H9 (cell line): ENCODE measurements around the gene KIF5A. TPM values are rescaled to one million over a fixed set of nuclear protein-coding genes. Genes with fewer than 3 reads are reported as not detected.
"Not testable (repeated sequence)": the region's sequence is repeated elsewhere in the genome, so short reads cannot be mapped to it uniquely, and the experiment has no call there.

ENCODE experiments used
- DNase-seq: peaks from one replicate; pipeline ENCODE4 v3.0.0-alpha.2; 2017
- H2AFZ ChIP-seq: one replicate; pipeline ENCODE4 v1.6.1; 2013; ENCODE audit warnings: mild to moderate bottlenecking, low read length, control low read depth, moderate library complexity
- H2AK5ac ChIP-seq: 2 replicates; pipeline ENCODE4 v1.6.1; 2013; ENCODE audit warnings: low read length, control low read depth, mixed read lengths; ENCODE audit not compliant: insufficient read length
- H2BK120ac ChIP-seq: one replicate; pipeline ENCODE4 v1.6.1; 2013; ENCODE audit warnings: low read depth, mild to moderate bottlenecking, low read length, control low read depth, inconsistent platforms; ENCODE audit not compliant: poor library complexity, severe bottlenecking
- H2BK12ac ChIP-seq: 2 replicates; pipeline ENCODE4 v1.6.1; 2013; ENCODE audit warnings: low read length, control low read depth, mixed read lengths, low read depth; ENCODE audit not compliant: insufficient read length
- H2BK15ac ChIP-seq: 2 replicates; pipeline ENCODE4 v1.6.1; 2013; ENCODE audit warnings: low read depth, low read length, control low read depth
- H2BK20ac ChIP-seq: one replicate; pipeline ENCODE4 v1.6.1; 2013; ENCODE audit warnings: low read depth, mild to moderate bottlenecking, low read length, control low read depth, inconsistent platforms; ENCODE audit not compliant: poor library complexity, severe bottlenecking
- H2BK5ac ChIP-seq: 2 replicates; pipeline ENCODE4 v1.6.1; 2013; ENCODE audit warnings: low read length, control low read depth, mixed read lengths; ENCODE audit not compliant: insufficient read length
- H3K14ac ChIP-seq: 2 replicates; pipeline ENCODE4 v1.6.1; 2013; ENCODE audit warnings: low read length, control low read depth; ENCODE audit not compliant: insufficient read depth
- H3K18ac ChIP-seq: 2 replicates; pipeline ENCODE4 v1.6.1; 2013; ENCODE audit warnings: low read depth, mild to moderate bottlenecking, mixed read lengths, low read length, control low read depth; ENCODE audit not compliant: insufficient read length
- H3K23ac ChIP-seq: 2 replicates; pipeline ENCODE4 v1.6.1; 2013; ENCODE audit warnings: low read length, control low read depth, mixed read lengths, low read depth; ENCODE audit not compliant: insufficient read length
- H3K23me2 ChIP-seq: 2 replicates; pipeline ENCODE4 v1.6.1; 2013; ENCODE audit warnings: low read depth, mild to moderate bottlenecking, mixed read lengths, low read length, control low read depth; ENCODE audit not compliant: insufficient read length, poor library complexity, severe bottlenecking
- H3K27ac ChIP-seq: 2 replicates; pipeline ENCODE4 v1.5.1; 2013; ENCODE audit warnings: low read length, control low read depth, mixed read lengths, low read depth; ENCODE audit not compliant: insufficient read length
- H3K27me3 ChIP-seq: 2 replicates; pipeline ENCODE4 v1.6.1; 2013; ENCODE audit warnings: low read length, control low read depth, inconsistent platforms; ENCODE audit not compliant: insufficient read depth
- H3K4ac ChIP-seq: 2 replicates; pipeline ENCODE4 v1.6.1; 2013; ENCODE audit warnings: low read depth, mild to moderate bottlenecking, control low read depth, inconsistent platforms, low read length, moderate library complexity
- H3K4me1 ChIP-seq: 2 replicates; pipeline ENCODE4 v1.6.1; 2013; ENCODE audit warnings: low read length, control low read depth, inconsistent platforms; ENCODE audit not compliant: insufficient read depth
- H3K4me2 ChIP-seq: 2 replicates; pipeline ENCODE4 v1.6.1; 2013; ENCODE audit warnings: low read length, control low read depth, mixed read lengths; ENCODE audit not compliant: insufficient read length, insufficient read depth
- H3K56ac ChIP-seq: 2 replicates; pipeline ENCODE4 v1.6.1; 2013; ENCODE audit warnings: low read depth, mild to moderate bottlenecking, mixed read lengths, low read length, control low read depth; ENCODE audit not compliant: insufficient read length
- H3K79me1 ChIP-seq: 2 replicates; pipeline ENCODE4 v1.6.1; 2013; ENCODE audit warnings: low read depth, mild to moderate bottlenecking, moderate library complexity, low read length, control low read depth, inconsistent platforms; ENCODE audit not compliant: insufficient read depth, poor library complexity, severe bottlenecking
- H3K79me2 ChIP-seq: 2 replicates; pipeline ENCODE4 v1.6.1; 2013; ENCODE audit warnings: low read length, control low read depth, inconsistent platforms; ENCODE audit not compliant: insufficient read depth
- H3K9ac ChIP-seq: 2 replicates; pipeline ENCODE4 v1.6.1; 2013; ENCODE audit warnings: low read length, control low read depth, mixed read lengths; ENCODE audit not compliant: insufficient read length; ENCODE audit errors: extremely low read depth
- H3K9me3 ChIP-seq: one replicate; pipeline ENCODE4 v1.6.1; 2013; ENCODE audit warnings: low read depth, low read length, inconsistent platforms; ENCODE audit not compliant: control insufficient read depth
- H3T11ph ChIP-seq: one replicate; pipeline ENCODE4 v1.6.1; 2013; ENCODE audit warnings: mild to moderate bottlenecking, low read length, control low read depth, inconsistent platforms
- H4K20me1 ChIP-seq: one replicate; pipeline ENCODE4 v1.6.1; 2013; ENCODE audit not compliant: control insufficient read depth, insufficient read length, insufficient read depth
- H4K5ac ChIP-seq: 2 replicates; pipeline ENCODE4 v1.6.1; 2013; ENCODE audit warnings: low read depth, mild to moderate bottlenecking, mixed read lengths, low read length, control low read depth; ENCODE audit not compliant: insufficient read length
- H4K8ac ChIP-seq: replicated peaks from 2 replicates; pipeline ENCODE4 v1.6.1; 2013; ENCODE audit warnings: low read length, control low read depth, mixed read lengths, low read depth; ENCODE audit not compliant: insufficient read length
- H4K91ac ChIP-seq: 2 replicates; pipeline ENCODE4 v1.6.1; 2013; ENCODE audit warnings: low read depth, mild to moderate bottlenecking, moderate library complexity, mixed read lengths, low read length, control low read depth; ENCODE audit not compliant: insufficient read length
- H3K27ac Mint-ChIP-seq, 3 experiments: 2 replicates in 2 of 3; 3 replicates in 1 of 3; pipeline ENCODE4 v1.8.0; 2020 to 2021; ENCODE audit warnings: mixed read lengths in 3 of 3, mild to moderate bottlenecking in 1 of 3, moderate library complexity in 1 of 3
- H3K27me3 Mint-ChIP-seq: 2 replicates; pipeline ENCODE4 v1.8.0; 2021; ENCODE audit warnings: low read depth, mild to moderate bottlenecking, moderate library complexity, mixed read lengths
- H3K36me3 Mint-ChIP-seq, 3 experiments: 2 replicates in 2 of 3; 3 replicates in 1 of 3; pipeline ENCODE4 v1.8.0; 2020 to 2021; ENCODE audit warnings: low read depth in 3 of 3, mixed read lengths in 3 of 3; ENCODE audit not compliant: insufficient read depth in 1 of 3
- H3K4me1 Mint-ChIP-seq, 2 experiments: 2 replicates each; pipeline ENCODE4 v1.8.0; 2020; ENCODE audit warnings: mixed read lengths in 2 of 2
- H3K4me3 Mint-ChIP-seq, 2 experiments: 2 replicates in 1 of 2; 3 replicates in 1 of 2; pipeline ENCODE4 v1.8.0; 2020 to 2021; ENCODE audit warnings: mild to moderate bottlenecking in 2 of 2, mixed read lengths in 2 of 2, moderate library complexity in 1 of 2
- H3K9me3 Mint-ChIP-seq, 2 experiments: 2 replicates in 1 of 2; 3 replicates in 1 of 2; pipeline ENCODE4 v1.8.0; 2020; ENCODE audit warnings: mild to moderate bottlenecking in 2 of 2, mixed read lengths in 2 of 2, moderate library complexity in 1 of 2
- CTCF ChIP-seq: fragments of 200-600 bp; sonication (generic); conservative IDR thresholded peaks from 3 replicates; pipeline ENCODE4 v1.8.0; 2021; ENCODE audit warnings: antibody characterized with exemption, mild to moderate bottlenecking
- WGBS: extraction: QIAGEN DNeasy Blood & Tissue Kit; methylation state at CpG from one replicate; pipeline ENCODE4 v1.1.7; 2013; ENCODE audit warnings: missing lambda C conversion rate, low lambda C conversion rate, mixed read lengths; ENCODE audit not compliant: insufficient read length; ENCODE audit errors: extremely low coverage; 5-methylcytosine and 5-hydroxymethylcytosine counted together
- total RNA-seq: library from RNA; stranded (reverse); gene quantifications from 2 replicates; pipeline ENCODE4 v1.2.1, GENCODE V29; 2021

The KIF5A gene
- total RNA-seq, 1 experiment from 2014 or later, result 18.5 TPM

- Histone ChIP-seq H3K14ac (no peak overlapping the region), H3K56ac (no peak overlapping the region), H3K79me2 (0 out of 2 replicates have a peak, but pooled peaks cover 1% of the 10 kb centered on the region), H2BK5ac (no peak overlapping the region), H3K27me3 (no peaks in the 10 kb centered on the region), H4K5ac (no peak overlapping the region), H3T11ph (no peak overlapping the region), H3K23ac (no peak overlapping the region), H3K79me1 (no peaks in the 10 kb centered on the region), H2BK120ac (no peak overlapping the region), H4K8ac (no peak overlapping the region), H2BK12ac (no peak overlapping the region), H3K9ac (no peak overlapping the region), H3K27ac (no peak overlapping the region), H2AK5ac (no peak overlapping the region), H3K4me2 (no peak overlapping the region), H3K9me3 (no peaks in the 10 kb centered on the region), H4K20me1 (no peaks in the 10 kb centered on the region), H3K4me1 (peaks cover 3% of the 10 kb centered on the region; the same call in 1 of the 2 replicates), H3K18ac (no peak overlapping the region), H2BK20ac (no peak overlapping the region), H3K23me2 (peaks cover 14% of the 10 kb centered on the region), H4K91ac (no peak overlapping the region), H2BK15ac (no peak overlapping the region), H3K4ac (no peak overlapping the region), H2AFZ (no peak overlapping the region)
- Mint-ChIP-seq H3K4me3 (no peak overlapping the region), H3K27me3 (no peaks in the 10 kb centered on the region; the same call in 1 of the 2 replicates), H3K9me3 (no peaks in the 10 kb centered on the region), H3K4me1 (peaks cover 22 to 29% of the 10 kb centered on the region in 2 experiments), H3K27ac (peak overlapping the region; percentile 29 to 87 (median 31); a peak in 4 of 7 replicates), H3K36me3 (peaks cover 56 to 72% (median 68%) of the 10 kb centered on the region in 3 experiments)
- no peak for TF ChIP-seq CTCF
- no peak for DNase-seq
- WGBS, result no CpG with 5 or more reads among the region's 1 CpG
Measured at GRCh38 chr12:57517187-57517586, 32.7 kb upstream of the KIF5A start.

- H3K18ac ChIP-seq, H4K20me1 ChIP-seq, H3K27me3 Mint-ChIP-seq, H3K4me2 ChIP-seq, H2BK120ac ChIP-seq, H3K9me3 Mint-ChIP-seq, H3K79me1 ChIP-seq, H2BK5ac ChIP-seq, H2BK12ac ChIP-seq, H3K79me2 ChIP-seq, H3K27me3 ChIP-seq, H2BK15ac ChIP-seq, H3K27ac ChIP-seq, DNase-seq, H3K23ac ChIP-seq, H3K14ac ChIP-seq, H3K4ac ChIP-seq, H4K91ac ChIP-seq, H3K56ac ChIP-seq, H4K8ac ChIP-seq, H2AFZ ChIP-seq, H3K9ac ChIP-seq, H3K9me3 ChIP-seq, H2AK5ac ChIP-seq, H4K5ac ChIP-seq, H2BK20ac ChIP-seq, H3T11ph ChIP-seq, H3K4me1 ChIP-seq: not testable (repeated sequence)
- peaks cover 22 to 29% of the 10 kb centered on the region in 2 experiments for H3K4me1 Mint-ChIP-seq
- H3K4me3 Mint-ChIP-seq, result peak overlapping the region in 1 of 2 experiments; percentile 56; a peak in 1 of 5 replicates
- H3K36me3 Mint-ChIP-seq, result peaks cover 51 to 66% (median 63%) of the 10 kb centered on the region in 3 experiments
- peak overlapping the region in 2 of 3 experiments; percentile 31 to 78; a peak in 2 of 7 replicates for H3K27ac Mint-ChIP-seq
- WGBS, result no CpG with 5 or more reads among the region's 10 CpGs
- H3K23me2 ChIP-seq, result peaks cover 15% of the 10 kb centered on the region
Measured at GRCh38 chr12:57517718-57518117, 32.1 kb upstream of the KIF5A start.
